H9 (cell line): ENCODE data around the gene RABIF. TPM values are rescaled to one million over a fixed set of nuclear protein-coding genes. Genes with fewer than 3 reads are reported as not detected.
"Not testable (repeated sequence)": the region's sequence is repeated elsewhere in the genome, so short reads cannot be mapped to it uniquely, and the experiment has no call there.

Experiments
- DNase-seq: peaks from one replicate; pipeline ENCODE4 v3.0.0-alpha.2; 2017
- H2AFZ ChIP-seq: one replicate; pipeline ENCODE4 v1.6.1; 2013; ENCODE audit warnings: mild to moderate bottlenecking, low read length, control low read depth, moderate library complexity
- H2AK5ac ChIP-seq: 2 replicates; pipeline ENCODE4 v1.6.1; 2013; ENCODE audit warnings: low read length, control low read depth, mixed read lengths; ENCODE audit not compliant: insufficient read length
- H2BK120ac ChIP-seq: one replicate; pipeline ENCODE4 v1.6.1; 2013; ENCODE audit warnings: low read depth, mild to moderate bottlenecking, low read length, control low read depth, inconsistent platforms; ENCODE audit not compliant: poor library complexity, severe bottlenecking
- H2BK12ac ChIP-seq: 2 replicates; pipeline ENCODE4 v1.6.1; 2013; ENCODE audit warnings: low read length, control low read depth, mixed read lengths, low read depth; ENCODE audit not compliant: insufficient read length
- H2BK15ac ChIP-seq: 2 replicates; pipeline ENCODE4 v1.6.1; 2013; ENCODE audit warnings: low read depth, low read length, control low read depth
- H2BK20ac ChIP-seq: one replicate; pipeline ENCODE4 v1.6.1; 2013; ENCODE audit warnings: low read depth, mild to moderate bottlenecking, low read length, control low read depth, inconsistent platforms; ENCODE audit not compliant: poor library complexity, severe bottlenecking
- H2BK5ac ChIP-seq: 2 replicates; pipeline ENCODE4 v1.6.1; 2013; ENCODE audit warnings: low read length, control low read depth, mixed read lengths; ENCODE audit not compliant: insufficient read length
- H3K14ac ChIP-seq: 2 replicates; pipeline ENCODE4 v1.6.1; 2013; ENCODE audit warnings: low read length, control low read depth; ENCODE audit not compliant: insufficient read depth
- H3K18ac ChIP-seq: 2 replicates; pipeline ENCODE4 v1.6.1; 2013; ENCODE audit warnings: low read depth, mild to moderate bottlenecking, mixed read lengths, low read length, control low read depth; ENCODE audit not compliant: insufficient read length
- H3K23ac ChIP-seq: 2 replicates; pipeline ENCODE4 v1.6.1; 2013; ENCODE audit warnings: low read length, control low read depth, mixed read lengths, low read depth; ENCODE audit not compliant: insufficient read length
- H3K23me2 ChIP-seq: 2 replicates; pipeline ENCODE4 v1.6.1; 2013; ENCODE audit warnings: low read depth, mild to moderate bottlenecking, mixed read lengths, low read length, control low read depth; ENCODE audit not compliant: insufficient read length, poor library complexity, severe bottlenecking
- H3K27ac ChIP-seq: 2 replicates; pipeline ENCODE4 v1.5.1; 2013; ENCODE audit warnings: low read length, control low read depth, mixed read lengths, low read depth; ENCODE audit not compliant: insufficient read length
- H3K27me3 ChIP-seq: 2 replicates; pipeline ENCODE4 v1.6.1; 2013; ENCODE audit warnings: low read length, control low read depth, inconsistent platforms; ENCODE audit not compliant: insufficient read depth
- H3K4ac ChIP-seq: 2 replicates; pipeline ENCODE4 v1.6.1; 2013; ENCODE audit warnings: low read depth, mild to moderate bottlenecking, control low read depth, inconsistent platforms, low read length, moderate library complexity
- H3K4me1 ChIP-seq: 2 replicates; pipeline ENCODE4 v1.6.1; 2013; ENCODE audit warnings: low read length, control low read depth, inconsistent platforms; ENCODE audit not compliant: insufficient read depth
- H3K4me2 ChIP-seq: 2 replicates; pipeline ENCODE4 v1.6.1; 2013; ENCODE audit warnings: low read length, control low read depth, mixed read lengths; ENCODE audit not compliant: insufficient read length, insufficient read depth
- H3K56ac ChIP-seq: 2 replicates; pipeline ENCODE4 v1.6.1; 2013; ENCODE audit warnings: low read depth, mild to moderate bottlenecking, mixed read lengths, low read length, control low read depth; ENCODE audit not compliant: insufficient read length
- H3K79me1 ChIP-seq: 2 replicates; pipeline ENCODE4 v1.6.1; 2013; ENCODE audit warnings: low read depth, mild to moderate bottlenecking, moderate library complexity, low read length, control low read depth, inconsistent platforms; ENCODE audit not compliant: insufficient read depth, poor library complexity, severe bottlenecking
- H3K79me2 ChIP-seq: 2 replicates; pipeline ENCODE4 v1.6.1; 2013; ENCODE audit warnings: low read length, control low read depth, inconsistent platforms; ENCODE audit not compliant: insufficient read depth
- H3K9ac ChIP-seq: 2 replicates; pipeline ENCODE4 v1.6.1; 2013; ENCODE audit warnings: low read length, control low read depth, mixed read lengths; ENCODE audit not compliant: insufficient read length; ENCODE audit errors: extremely low read depth
- H3K9me3 ChIP-seq: one replicate; pipeline ENCODE4 v1.6.1; 2013; ENCODE audit warnings: low read depth, low read length, inconsistent platforms; ENCODE audit not compliant: control insufficient read depth
- H3T11ph ChIP-seq: one replicate; pipeline ENCODE4 v1.6.1; 2013; ENCODE audit warnings: mild to moderate bottlenecking, low read length, control low read depth, inconsistent platforms
- H4K20me1 ChIP-seq: one replicate; pipeline ENCODE4 v1.6.1; 2013; ENCODE audit not compliant: control insufficient read depth, insufficient read length, insufficient read depth
- H4K5ac ChIP-seq: 2 replicates; pipeline ENCODE4 v1.6.1; 2013; ENCODE audit warnings: low read depth, mild to moderate bottlenecking, mixed read lengths, low read length, control low read depth; ENCODE audit not compliant: insufficient read length
- H4K8ac ChIP-seq: replicated peaks from 2 replicates; pipeline ENCODE4 v1.6.1; 2013; ENCODE audit warnings: low read length, control low read depth, mixed read lengths, low read depth; ENCODE audit not compliant: insufficient read length
- H4K91ac ChIP-seq: 2 replicates; pipeline ENCODE4 v1.6.1; 2013; ENCODE audit warnings: low read depth, mild to moderate bottlenecking, moderate library complexity, mixed read lengths, low read length, control low read depth; ENCODE audit not compliant: insufficient read length
- H3K27ac Mint-ChIP-seq, 3 experiments: 2 replicates in 2 of 3; 3 replicates in 1 of 3; pipeline ENCODE4 v1.8.0; 2020 to 2021; ENCODE audit warnings: mixed read lengths in 3 of 3, mild to moderate bottlenecking in 1 of 3, moderate library complexity in 1 of 3
- H3K27me3 Mint-ChIP-seq: 2 replicates; pipeline ENCODE4 v1.8.0; 2021; ENCODE audit warnings: low read depth, mild to moderate bottlenecking, moderate library complexity, mixed read lengths
- H3K36me3 Mint-ChIP-seq, 3 experiments: 2 replicates in 2 of 3; 3 replicates in 1 of 3; pipeline ENCODE4 v1.8.0; 2020 to 2021; ENCODE audit warnings: low read depth in 3 of 3, mixed read lengths in 3 of 3; ENCODE audit not compliant: insufficient read depth in 1 of 3
- H3K4me1 Mint-ChIP-seq, 2 experiments: 2 replicates each; pipeline ENCODE4 v1.8.0; 2020; ENCODE audit warnings: mixed read lengths in 2 of 2
- H3K4me3 Mint-ChIP-seq, 2 experiments: 2 replicates in 1 of 2; 3 replicates in 1 of 2; pipeline ENCODE4 v1.8.0; 2020 to 2021; ENCODE audit warnings: mild to moderate bottlenecking in 2 of 2, mixed read lengths in 2 of 2, moderate library complexity in 1 of 2
- H3K9me3 Mint-ChIP-seq, 2 experiments: 2 replicates in 1 of 2; 3 replicates in 1 of 2; pipeline ENCODE4 v1.8.0; 2020; ENCODE audit warnings: mild to moderate bottlenecking in 2 of 2, mixed read lengths in 2 of 2, moderate library complexity in 1 of 2
- CTCF ChIP-seq: fragments of 200-600 bp; sonication (generic); conservative IDR thresholded peaks from 3 replicates; pipeline ENCODE4 v1.8.0; 2021; ENCODE audit warnings: antibody characterized with exemption, mild to moderate bottlenecking
- WGBS: extraction: QIAGEN DNeasy Blood & Tissue Kit; methylation state at CpG from one replicate; pipeline ENCODE4 v1.1.7; 2013; ENCODE audit warnings: missing lambda C conversion rate, low lambda C conversion rate, mixed read lengths; ENCODE audit not compliant: insufficient read length; ENCODE audit errors: extremely low coverage; 5-methylcytosine and 5-hydroxymethylcytosine counted together
- total RNA-seq: library from RNA; stranded (reverse); gene quantifications from 2 replicates; pipeline ENCODE4 v1.2.1, GENCODE V29; 2021

RABIF gene
- total RNA-seq, 1 experiment from 2014 or later = 8.3 TPM

GRCh38 chr1:202905331-202905730 lies 16.4 kb upstream of the RABIF start:
- H2AFZ ChIP-seq = no peak overlapping the region
- no peak overlapping the region for H3K4ac ChIP-seq
- H3K27me3 Mint-ChIP-seq = no peaks in the 10 kb centered on the region
- no peak overlapping the region for H2BK5ac ChIP-seq
- H2BK15ac ChIP-seq = no peak overlapping the region
- no peak overlapping the region for H3K4me2 ChIP-seq
- no peaks in the 10 kb centered on the region for H3K9me3 Mint-ChIP-seq
- no peak overlapping the region for H2BK20ac ChIP-seq
- H2BK12ac ChIP-seq = no peak overlapping the region
- H3K14ac ChIP-seq = no peak overlapping the region
- H3K4me1 ChIP-seq = no peaks in the 10 kb centered on the region
- H2AK5ac ChIP-seq = no peak overlapping the region
- no peak overlapping the region for H3K23ac ChIP-seq
- no peak overlapping the region for H3K9ac ChIP-seq
- no peak overlapping the region for H2BK120ac ChIP-seq
- H3K79me1 ChIP-seq = no peaks in the 10 kb centered on the region
- peaks cover 3 to 45% (median 27%) of the 10 kb centered on the region in 3 experiments; a peak in 5 of 7 replicates for H3K36me3 Mint-ChIP-seq
- no peak overlapping the region for H4K8ac ChIP-seq
- DNase-seq = no peak
- no peak overlapping the region for H4K91ac ChIP-seq
- H3K4me1 Mint-ChIP-seq = no peaks in the 10 kb centered on the region
- H3K9me3 ChIP-seq = no peaks in the 10 kb centered on the region
- no peak overlapping the region for H4K5ac ChIP-seq
- no peak overlapping the region for H3T11ph ChIP-seq
- H4K20me1 ChIP-seq = no peaks in the 10 kb centered on the region
- no peak overlapping the region for H3K27ac Mint-ChIP-seq
- H3K27me3 ChIP-seq = no peaks in the 10 kb centered on the region
- H3K56ac ChIP-seq = no peak overlapping the region
- WGBS = no CpG with 5 or more reads among the region's 4 CpGs
- no peak overlapping the region for H3K27ac ChIP-seq
- H3K23me2 ChIP-seq = no peaks in the 10 kb centered on the region
- no peak for TF ChIP-seq CTCF
- H3K18ac ChIP-seq = no peak overlapping the region
- H3K79me2 ChIP-seq = no peaks in the 10 kb centered on the region
- no peak overlapping the region for H3K4me3 Mint-ChIP-seq

- H3K36me3 Mint-ChIP-seq = peaks cover 3 to 39% (median 21%) of the 10 kb centered on the region in 3 experiments; a peak in 5 of 7 replicates
- not testable (repeated sequence) for H3K4me1 Mint-ChIP-seq, H2AFZ ChIP-seq, H3K27me3 Mint-ChIP-seq, H3K56ac ChIP-seq, H4K8ac ChIP-seq, H3K9me3 ChIP-seq, H3K27me3 ChIP-seq, H3K14ac ChIP-seq, H3K4me3 Mint-ChIP-seq, H2BK120ac ChIP-seq, H2BK12ac ChIP-seq, H2BK20ac ChIP-seq, H3K27ac Mint-ChIP-seq, H3T11ph ChIP-seq, H2BK5ac ChIP-seq, H2BK15ac ChIP-seq, H3K4me2 ChIP-seq, H3K23me2 ChIP-seq, H3K23ac ChIP-seq, H3K4ac ChIP-seq, H3K18ac ChIP-seq, H3K79me2 ChIP-seq, H3K79me1 ChIP-seq, H3K27ac ChIP-seq, H4K91ac ChIP-seq, H3K4me1 ChIP-seq, H3K9ac ChIP-seq, H4K5ac ChIP-seq, H3K9me3 Mint-ChIP-seq, H2AK5ac ChIP-seq, DNase-seq, H4K20me1 ChIP-seq
- WGBS = no CpG with 5 or more reads among the region's 5 CpGs
Observed at GRCh38 chr1:202903808-202904207, 14.9 kb upstream of the RABIF start.
